IPS-18c (cell line): ENCODE measurements around the gene POM121C.
A peak's percentile ranks its signal among the peaks of the same experiment; 100 is the strongest.
"Not testable (repeated sequence)": the region's sequence is repeated elsewhere in the genome, so short reads cannot be mapped to it uniquely, and the experiment has no call there.

ENCODE experiments used
- H3K4me3 ChIP-seq: 2 replicates; pipeline ENCODE4 v1.7.0; 2013; ENCODE audit warnings: low read depth, mild to moderate bottlenecking, low read length, moderate library complexity; ENCODE audit not compliant: insufficient read depth
- H3K9me3 ChIP-seq: one replicate; pipeline ENCODE4 v1.6.1; 2013; ENCODE audit warnings: mild to moderate bottlenecking, low read length, moderate library complexity; ENCODE audit not compliant: control insufficient read depth, insufficient read depth

Gene POM121C

GRCh38 chr7:75485979-75486643, at the start of gene POM121C:
Gene POM121C (minus strand): TSS chr7:75486299. CDS start chr7:75441496, 44,803 bp downstream.
- H3K9me3 ChIP-seq = not testable (repeated sequence)
- H3K4me3 ChIP-seq = peak within 1 kb of the TSS; percentile 74

GRCh38 chr7:75534727-75535307, 48.7 kb upstream of the POM121C start:
- Histone ChIP-seq H3K9me3 (no peaks in the 10 kb centered on the region), H3K4me3 (no peak overlapping the region)

- Histone ChIP-seq H3K4me3 (no peak overlapping the region), H3K9me3 (no peaks in the 10 kb centered on the region)
Observed at GRCh38 chr7:75533926-75534325, 47.8 kb upstream of the POM121C start.

GRCh38 chr7:75532639-75533038, 46.5 kb upstream of the POM121C start:
- no peak overlapping the region for H3K4me3 ChIP-seq
- no peaks in the 10 kb centered on the region for H3K9me3 ChIP-seq

- Histone ChIP-seq H3K9me3 (no peaks in the 10 kb centered on the region), H3K4me3 (no peak overlapping the region)
Observed at GRCh38 chr7:75531359-75531821, 45.3 kb upstream of the POM121C start.

- not testable (repeated sequence) for H3K9me3 ChIP-seq
- peak overlapping the region; percentile 94 for H3K4me3 ChIP-seq
Observed at GRCh38 chr7:75527224-75527722, 41.2 kb upstream of the POM121C start.

GRCh38 chr7:75521727-75522126, 35.6 kb upstream of the POM121C start:
- H3K4me3 ChIP-seq, H3K9me3 ChIP-seq: not testable (repeated sequence)

- H3K4me3 ChIP-seq, H3K9me3 ChIP-seq: not testable (repeated sequence)
Observed at GRCh38 chr7:75518842-75519241, 32.7 kb upstream of the POM121C start.

GRCh38 chr7:75509033-75509432, 22.9 kb upstream of the POM121C start:
- H3K4me3 ChIP-seq, H3K9me3 ChIP-seq: not testable (repeated sequence)

GRCh38 chr7:75492020-75492419, 5.9 kb upstream of the POM121C start, which contains the start of gene SPDYE5:
Gene SPDYE5 (plus strand): TSS chr7:75492320. CDS start chr7:75494048, 1,728 bp downstream.
- H3K9me3 ChIP-seq, H3K4me3 ChIP-seq: not testable (repeated sequence)

- H3K4me3 ChIP-seq = peak overlapping the region; percentile 74
- not testable (repeated sequence) for H3K9me3 ChIP-seq
Observed at GRCh38 chr7:75485355-75485978, 632 bp downstream of the POM121C start.

- not testable (repeated sequence) for H3K4me3 ChIP-seq, H3K9me3 ChIP-seq
Observed at GRCh38 chr7:75480313-75480712, 5.8 kb downstream of the POM121C start.

- H3K4me3 ChIP-seq = not testable (repeated sequence)
Observed at GRCh38 chr7:75477457-75477856, 8.6 kb downstream of the POM121C start.

GRCh38 chr7:75470166-75470565, 15.9 kb downstream of the POM121C start:
- not testable (repeated sequence) for H3K4me3 ChIP-seq, H3K9me3 ChIP-seq

More at GRCh38 chr7:75477457-75477856, 8.6 kb downstream of the POM121C start:
- H3K9me3 ChIP-seq = not testable (repeated sequence)

GRCh38 chr7:75460541-75460940, 25.6 kb downstream of the POM121C start:
- H3K9me3 ChIP-seq, H3K4me3 ChIP-seq: not testable (repeated sequence)

GRCh38 chr7:75458034-75458433, 28.1 kb downstream of the POM121C start:
- not testable (repeated sequence) for H3K9me3 ChIP-seq, H3K4me3 ChIP-seq

GRCh38 chr7:75456403-75456802, 29.7 kb downstream of the POM121C start:
- H3K4me3 ChIP-seq, H3K9me3 ChIP-seq: not testable (repeated sequence)

GRCh38 chr7:75452494-75452955, 33.6 kb downstream of the POM121C start:
- H3K9me3 ChIP-seq, H3K4me3 ChIP-seq: not testable (repeated sequence)
